ENCODE measurements around the gene KCNV2. TPM values are rescaled to one million over a fixed set of nuclear protein-coding genes. Genes with fewer than 3 reads are reported as not detected.

Gene KCNV2
- polyA plus RNA-seq, 1 donor from 2014 or later = not detected

- Histone ChIP-seq H3K79me2 (replicated peaks; ENCODE audit: insufficient read depth, low read length) (no peaks in the 10 kb centered on the region), H3K4me2 (ENCODE audit: low read length) (no peak overlapping the region), H3K36me3 (ENCODE audit: insufficient read depth, low read length) (no peaks in the 10 kb centered on the region), H3K4me3 (ENCODE audit: low read length) (no peak overlapping the region), H3K27ac (ENCODE audit: low read length) (no peak overlapping the region), H3K9me3 (ENCODE audit: low read length) (no peaks in the 10 kb centered on the region), H3K9ac (ENCODE audit: low read length) (no peak overlapping the region), H2AFZ (ENCODE audit: low read depth, low read length) (no peak overlapping the region), H3K27me3 (ENCODE audit: insufficient read depth, low read depth, low read length) (no peaks in the 10 kb centered on the region), H3F3A (ENCODE audit: insufficient read depth, low read length, poor library complexity, severe bottlenecking) (no peaks in the 10 kb centered on the region), H4K20me1 (ENCODE audit: insufficient read depth) (no peaks in the 10 kb centered on the region), H3K9me2 (ENCODE audit: insufficient read depth, low read length) (no peaks in the 10 kb centered on the region)
- TF ChIP-seq EP300 (conservative IDR thresholded peaks at IDR 0.05; ENCODE audit: poor library complexity, severe bottlenecking) (no peak), POLR2AphosphoS5 (IDR thresholded peaks at IDR 0.05) (no peak), MXI1 (conservative IDR thresholded peaks at IDR 0.05; ENCODE audit: poor library complexity, severe bottlenecking) (no peak), RAD21 (conservative IDR thresholded peaks at IDR 0.05) (no peak), TAF1 (IDR thresholded peaks at IDR 0.05; ENCODE audit: low read depth) (no peak), SMC3 (conservative IDR thresholded peaks at IDR 0.05; ENCODE audit: poor library complexity) (no peak), EZH2 (IDR thresholded peaks at IDR 0.05; ENCODE audit: borderline replicate concordance, insufficient read depth, low read length, poor library complexity, severe bottlenecking) (no peak)
- TF ChIP-seq, protein P1, sequence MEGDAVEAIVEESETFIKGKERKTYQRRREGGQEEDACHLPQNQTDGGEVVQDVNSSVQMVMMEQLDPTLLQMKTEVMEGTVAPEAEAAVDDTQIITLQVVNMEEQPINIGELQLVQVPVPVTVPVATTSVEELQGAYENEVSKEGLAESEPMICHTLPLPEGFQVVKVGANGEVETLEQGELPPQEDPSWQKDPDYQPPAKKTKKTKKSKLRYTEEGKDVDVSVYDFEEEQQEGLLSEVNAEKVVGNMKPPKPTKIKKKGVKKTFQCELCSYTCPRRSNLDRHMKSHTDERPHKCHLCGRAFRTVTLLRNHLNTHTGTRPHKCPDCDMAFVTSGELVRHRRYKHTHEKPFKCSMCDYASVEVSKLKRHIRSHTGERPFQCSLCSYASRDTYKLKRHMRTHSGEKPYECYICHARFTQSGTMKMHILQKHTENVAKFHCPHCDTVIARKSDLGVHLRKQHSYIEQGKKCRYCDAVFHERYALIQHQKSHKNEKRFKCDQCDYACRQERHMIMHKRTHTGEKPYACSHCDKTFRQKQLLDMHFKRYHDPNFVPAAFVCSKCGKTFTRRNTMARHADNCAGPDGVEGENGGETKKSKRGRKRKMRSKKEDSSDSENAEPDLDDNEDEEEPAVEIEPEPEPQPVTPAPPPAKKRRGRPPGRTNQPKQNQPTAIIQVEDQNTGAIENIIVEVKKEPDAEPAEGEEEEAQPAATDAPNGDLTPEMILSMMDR (IDR thresholded peaks at IDR 0.05; ENCODE audit: poor library complexity, severe bottlenecking) = no peak
- TF ChIP-seq, protein P2, sequence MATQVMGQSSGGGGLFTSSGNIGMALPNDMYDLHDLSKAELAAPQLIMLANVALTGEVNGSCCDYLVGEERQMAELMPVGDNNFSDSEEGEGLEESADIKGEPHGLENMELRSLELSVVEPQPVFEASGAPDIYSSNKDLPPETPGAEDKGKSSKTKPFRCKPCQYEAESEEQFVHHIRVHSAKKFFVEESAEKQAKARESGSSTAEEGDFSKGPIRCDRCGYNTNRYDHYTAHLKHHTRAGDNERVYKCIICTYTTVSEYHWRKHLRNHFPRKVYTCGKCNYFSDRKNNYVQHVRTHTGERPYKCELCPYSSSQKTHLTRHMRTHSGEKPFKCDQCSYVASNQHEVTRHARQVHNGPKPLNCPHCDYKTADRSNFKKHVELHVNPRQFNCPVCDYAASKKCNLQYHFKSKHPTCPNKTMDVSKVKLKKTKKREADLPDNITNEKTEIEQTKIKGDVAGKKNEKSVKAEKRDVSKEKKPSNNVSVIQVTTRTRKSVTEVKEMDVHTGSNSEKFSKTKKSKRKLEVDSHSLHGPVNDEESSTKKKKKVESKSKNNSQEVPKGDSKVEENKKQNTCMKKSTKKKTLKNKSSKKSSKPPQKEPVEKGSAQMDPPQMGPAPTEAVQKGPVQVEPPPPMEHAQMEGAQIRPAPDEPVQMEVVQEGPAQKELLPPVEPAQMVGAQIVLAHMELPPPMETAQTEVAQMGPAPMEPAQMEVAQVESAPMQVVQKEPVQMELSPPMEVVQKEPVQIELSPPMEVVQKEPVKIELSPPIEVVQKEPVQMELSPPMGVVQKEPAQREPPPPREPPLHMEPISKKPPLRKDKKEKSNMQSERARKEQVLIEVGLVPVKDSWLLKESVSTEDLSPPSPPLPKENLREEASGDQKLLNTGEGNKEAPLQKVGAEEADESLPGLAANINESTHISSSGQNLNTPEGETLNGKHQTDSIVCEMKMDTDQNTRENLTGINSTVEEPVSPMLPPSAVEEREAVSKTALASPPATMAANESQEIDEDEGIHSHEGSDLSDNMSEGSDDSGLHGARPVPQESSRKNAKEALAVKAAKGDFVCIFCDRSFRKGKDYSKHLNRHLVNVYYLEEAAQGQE (IDR thresholded peaks at IDR 0.05; ENCODE audit: borderline replicate concordance) = no peak
Measured at GRCh38 chr9:2730971-2731370, 13.7 kb downstream of the KCNV2 start.

GRCh38 chr9:2732492-2732891, 15.2 kb downstream of the KCNV2 start:
- Histone ChIP-seq H3K9ac (ENCODE audit: low read length) (no peak overlapping the region), H3K27me3 (ENCODE audit: insufficient read depth, low read depth, low read length) (no peaks in the 10 kb centered on the region), H3K9me3 (ENCODE audit: low read length) (no peaks in the 10 kb centered on the region), H2AFZ (ENCODE audit: low read depth, low read length) (no peak overlapping the region), H4K20me1 (ENCODE audit: insufficient read depth) (no peaks in the 10 kb centered on the region), H3K79me2 (replicated peaks; ENCODE audit: insufficient read depth, low read length) (no peaks in the 10 kb centered on the region), H3K9me2 (ENCODE audit: insufficient read depth, low read length) (no peaks in the 10 kb centered on the region), H3K27ac (ENCODE audit: low read length) (no peak overlapping the region), H3F3A (ENCODE audit: insufficient read depth, low read length, poor library complexity, severe bottlenecking) (no peaks in the 10 kb centered on the region), H3K36me3 (ENCODE audit: insufficient read depth, low read length) (no peaks in the 10 kb centered on the region), H3K4me3 (ENCODE audit: low read length) (no peak overlapping the region), H3K4me2 (ENCODE audit: low read length) (no peak overlapping the region)
- TF ChIP-seq POLR2AphosphoS5 (IDR thresholded peaks at IDR 0.05) = no peak
- TF ChIP-seq, protein P2 (IDR thresholded peaks at IDR 0.05; ENCODE audit: borderline replicate concordance) = no peak
